Calu3 (cell line): ENCODE measurements around the gene ADA. TPM values are rescaled to one million over a fixed set of nuclear protein-coding genes. Genes with fewer than 3 reads are reported as not detected.
"Not testable (repeated sequence)": the region's sequence is repeated elsewhere in the genome, so short reads cannot be mapped to it uniquely, and the experiment has no call there.

Experiments used
- BruUV-seq: library from RNA; stranded (reverse); fragments of 400-500 nt; replicated peaks from 2 replicates; lab custom pipeline; 2021; lab: Mats Ljungman, UMichigan
- CTCF ChIA-PET: fragments of 300-600 bp; sonication (Branson Sonifier 250); formaldehyde crosslinking; loops from one replicate; lab custom pipeline; 2022; ENCODE audit warnings: antibody characterized with exemption; lab: Charles Lee
- DNase-seq: peaks from one replicate; pipeline ENCODE4 v3.0.0; 2022
- H3K27ac Mint-ChIP-seq: one replicate; pipeline ENCODE4 v1.8.0; 2022; ENCODE audit warnings: mixed read lengths; ENCODE audit not compliant: unreplicated experiment
- H3K27me3 Mint-ChIP-seq: one replicate; pipeline ENCODE4 v1.8.0; 2022; ENCODE audit warnings: mixed read lengths; ENCODE audit not compliant: unreplicated experiment
- H3K36me3 Mint-ChIP-seq: one replicate; pipeline ENCODE4 v1.8.0; 2022; ENCODE audit warnings: mild to moderate bottlenecking, moderate library complexity, mixed read lengths; ENCODE audit not compliant: insufficient read depth, unreplicated experiment
- H3K4me1 Mint-ChIP-seq: one replicate; pipeline ENCODE4 v1.8.0; 2022; ENCODE audit warnings: mild to moderate bottlenecking, low read depth, mixed read lengths; ENCODE audit not compliant: unreplicated experiment
- H3K4me3 Mint-ChIP-seq: one replicate; pipeline ENCODE4 v1.8.0; 2022; ENCODE audit warnings: mild to moderate bottlenecking, low read depth, moderate library complexity, mixed read lengths; ENCODE audit not compliant: unreplicated experiment
- H3K9me3 Mint-ChIP-seq: one replicate; pipeline ENCODE4 v1.8.0; 2022; ENCODE audit warnings: low read depth, mixed read lengths; ENCODE audit not compliant: unreplicated experiment
- CTCF ChIP-seq: fragments of 200-600 bp; IDR thresholded peaks from one replicate; pipeline ENCODE4 v1.8.0; 2022; ENCODE audit warnings: antibody characterized with exemption; ENCODE audit not compliant: unreplicated experiment
- intact Hi-C: fragments of 100-400 bp; cut with micrococcal nuclease; formaldehyde crosslinking; loops from one replicate; pipeline ENCODE4 v1.10.0; 2022; ENCODE audit not compliant: unreplicated experiment
- total RNA-seq: library from RNA; stranded (reverse); gene quantifications from 2 replicates; pipeline ENCODE4 v1.2.3, GENCODE V29; 2022

The ADA gene
- total RNA-seq, 1 experiment from 2014 or later: 7.5 TPM

GRCh38 chr20:44659931-44660330 lies 8.4 kb upstream of the ADA start:
- DNase-seq: no peak
- intact Hi-C loops: no loop called here
- H3K27me3 Mint-ChIP-seq: peaks cover 86% of the 10 kb centered on the region
- BruUV-seq: no TSS peak
- no peak overlapping the region for H3K4me3 Mint-ChIP-seq
- H3K4me1 Mint-ChIP-seq: no peaks in the 10 kb centered on the region
- H3K27ac Mint-ChIP-seq: no peak overlapping the region
- no peaks in the 10 kb centered on the region for H3K36me3 Mint-ChIP-seq
- TF ChIP-seq CTCF: no peak
- H3K9me3 Mint-ChIP-seq: no peaks in the 10 kb centered on the region
- CTCF ChIA-PET: no interaction called here

GRCh38 chr20:44658810-44659209 lies 7.3 kb upstream of the ADA start:
- TF ChIP-seq CTCF: no peak
- no peaks in the 10 kb centered on the region for H3K4me1 Mint-ChIP-seq
- H3K9me3 Mint-ChIP-seq: peaks cover 2% of the 10 kb centered on the region
- H3K4me3 Mint-ChIP-seq: no peak overlapping the region
- CTCF ChIA-PET: no interaction called here
- H3K27me3 Mint-ChIP-seq: peaks cover 86% of the 10 kb centered on the region
- BruUV-seq: no TSS peak
- DNase-seq: no peak
- intact Hi-C loops: no loop called here
- no peak overlapping the region for H3K27ac Mint-ChIP-seq
- H3K36me3 Mint-ChIP-seq: no peaks in the 10 kb centered on the region

GRCh38 chr20:44657875-44658274 lies 6.4 kb upstream of the ADA start:
- no peak overlapping the region for H3K27ac Mint-ChIP-seq
- CTCF ChIA-PET: no interaction called here
- no peaks in the 10 kb centered on the region for H3K36me3 Mint-ChIP-seq
- no peak for TF ChIP-seq CTCF
- H3K4me3 Mint-ChIP-seq: no peak overlapping the region
- H3K4me1 Mint-ChIP-seq: no peaks in the 10 kb centered on the region
- peaks cover 86% of the 10 kb centered on the region for H3K27me3 Mint-ChIP-seq
- no peak for DNase-seq
- intact Hi-C loops: no loop called here
- no TSS peak for BruUV-seq
- H3K9me3 Mint-ChIP-seq: peaks cover 2% of the 10 kb centered on the region

- Mint-ChIP-seq H3K36me3 (peaks cover 13% of the 10 kb centered on the region), H3K4me3 (no peak overlapping the region), H3K9me3 (peaks cover 2% of the 10 kb centered on the region), H3K27ac (no peak overlapping the region), H3K4me1 (no peaks in the 10 kb centered on the region), H3K27me3 (peaks cover 93% of the 10 kb centered on the region)
- CTCF ChIA-PET: no interaction called here
- BruUV-seq: no TSS peak
- no peak for TF ChIP-seq CTCF
- DNase-seq: no peak
- intact Hi-C loops: no loop called here
These were observed 4.9 kb upstream of the ADA start for GRCh38 chr20:44656448-44656847.

GRCh38 chr20:44654210-44654609 lies 2.7 kb upstream of the ADA start:
- H3K9me3 Mint-ChIP-seq, H3K4me3 Mint-ChIP-seq, CTCF ChIA-PET, H3K4me1 Mint-ChIP-seq, intact Hi-C loops, H3K27ac Mint-ChIP-seq, DNase-seq, BruUV-seq: not testable (repeated sequence)
- Mint-ChIP-seq H3K36me3 (peaks cover 15% of the 10 kb centered on the region), H3K27me3 (peaks cover 72% of the 10 kb centered on the region)
